GM23248 (cell line): Measurements from ENCODE around the gene ITSN2.

Experiments used
- EZH2 ChIP-seq: fragments of 200-600 bp; sonication (generic); IDR thresholded peaks from 2 replicates; pipeline ENCODE4 v1.6.1; 2018; ENCODE audit warnings: antibody characterized with exemption, mild to moderate bottlenecking; ENCODE audit not compliant: insufficient read depth, poor library complexity, severe bottlenecking
- EZH2phosphoT487 ChIP-seq: fragments of 200-600 bp; sonication (generic); IDR thresholded peaks from 2 replicates; pipeline ENCODE4 v1.6.1; 2018; ENCODE audit warnings: antibody characterized with exemption, moderate library complexity, mild to moderate bottlenecking, low read depth; ENCODE audit not compliant: insufficient read depth

GRCh38 chr2:24182507-24182906 is 177.8 kb downstream of the ITSN2 start:
- no peak for TF ChIP-seq EZH2
- no peak for TF ChIP-seq EZH2phosphoT487
